Activated CD8-positive, alpha-beta memory T cell treated with anti-CD3 and anti-CD28 coated beads, Interleukin-2, amount 50 U/mL, for 1 hour (primary cell): ENCODE data around the gene CHMP1A.

Experiments
- DNase-seq: peaks from one replicate; pipeline ENCODE4 v3.0.0-alpha.2; 2020; ENCODE audit errors: extremely low read depth

Gene CHMP1A

GRCh38 chr16:89624777-89625761, 32.4 kb downstream of the CHMP1A start:
- DNase-seq: no peak

GRCh38 chr16:89623511-89624261, 33.8 kb downstream of the CHMP1A start:
- no peak for DNase-seq

GRCh38 chr16:89621698-89622409, 35.7 kb downstream of the CHMP1A start:
- DNase-seq: no peak

GRCh38 chr16:89621136-89621697, 36.3 kb downstream of the CHMP1A start:
- DNase-seq: no peak

GRCh38 chr16:89620406-89620841, 37.1 kb downstream of the CHMP1A start:
- DNase-seq: no peak

GRCh38 chr16:89619840-89620239, 37.7 kb downstream of the CHMP1A start:
- DNase-seq: no peak

GRCh38 chr16:89618109-89618998, 39.2 kb downstream of the CHMP1A start:
- DNase-seq: no peak

- DNase-seq: no peak
These were observed 40.5 kb downstream of the CHMP1A start for GRCh38 chr16:89617036-89617435.

- no peak for DNase-seq
These were observed 40.9 kb downstream of the CHMP1A start for GRCh38 chr16:89616623-89617022.

GRCh38 chr16:89615596-89616090, 41.9 kb downstream of the CHMP1A start:
- DNase-seq: no peak

- no peak for DNase-seq
These were observed 42.3 kb downstream of the CHMP1A start for GRCh38 chr16:89615176-89615575.

- DNase-seq: no peak
These were observed 43.5 kb downstream of the CHMP1A start for GRCh38 chr16:89613954-89614459.

GRCh38 chr16:89613231-89613953, 44.1 kb downstream of the CHMP1A start, which contains the start of gene DPEP1:
TSS of gene DPEP1 (plus strand) at chr16:89613642. CDS start at chr16:89630411, 16,769 bp downstream.
- DNase-seq: no peak

- no peak for DNase-seq
These were observed 44.9 kb downstream of the CHMP1A start for GRCh38 chr16:89612415-89613166.

GRCh38 chr16:89610108-89610453, 47.4 kb downstream of the CHMP1A start:
- no peak for DNase-seq

- DNase-seq: no peak
These were observed 49.4 kb downstream of the CHMP1A start for GRCh38 chr16:89607937-89608740.

GRCh38 chr16:89607453-89607852, 50.1 kb downstream of the CHMP1A start:
- DNase-seq: no peak

- no peak for DNase-seq
These were observed 51.5 kb downstream of the CHMP1A start for GRCh38 chr16:89606006-89606405.
